HCT116 (cell line): ENCODE data around the gene PHKA2. TPM values are rescaled to one million over a fixed set of nuclear protein-coding genes. Genes with fewer than 3 reads are reported as not detected.
A peak's percentile ranks its signal among the peaks of the same experiment; 100 is the strongest.

ENCODE experiments used
- ATAC-seq: fragments of 200-7000 bp; cut with Tn5 transposase; 2 replicates; pipeline ENCODE4 v1.9.1; 2020; ENCODE audit warnings: mild to moderate bottlenecking, moderate library complexity
- BruUV-seq: library from RNA; stranded (reverse); fragments of 400-500 nt; replicated peaks from 2 replicates; lab custom pipeline; 2021; lab: Mats Ljungman, UMichigan
- CTCF ChIA-PET: fragments of 300-600 bp; sonication (Branson Sonifier 250); formaldehyde crosslinking; loops from one replicate; lab custom pipeline; 2021; ENCODE audit warnings: antibody characterized with exemption; lab: Charles Lee
- POLR2A ChIA-PET: fragments of 300-600, 350-600 bp; sonication (Branson Sonifier 250); formaldehyde crosslinking; loops from one replicate; lab custom pipeline; 2021; ENCODE audit warnings: antibody characterized with exemption; lab: Charles Lee
- RAD21 ChIA-PET, 2 experiments: fragments of 300-600 bp; sonication (Branson Sonifier 250); formaldehyde crosslinking; loops; one replicate each; lab custom pipeline; 2023; ENCODE audit warnings: low total read pairs in 2 of 2; ENCODE audit not compliant: uncharacterized antibody in 2 of 2, unreplicated experiment in 2 of 2, low non-redundant PET in 1 of 2; lab: Charles Lee
- DNase-seq: peaks from one replicate; pipeline ENCODE4 v3.0.0-alpha.2; 2010; ENCODE audit warnings: low read depth, low spot score
- H2AFZ ChIP-seq: fragments of 200-600 bp; shearing (Covaris generic), sonication (generic); 2 replicates; pipeline ENCODE4 v1.6.1; 2017; ENCODE audit warnings: low read depth, mixed run types, mixed read lengths, antibody characterized with exemption, low read length; ENCODE audit not compliant: poor library complexity, severe bottlenecking
- H3K27ac ChIP-seq: 2 replicates; pipeline ENCODE4 v1.5.1; 2012; ENCODE audit warnings: low read depth, low read length
- H3K27me3 ChIP-seq: fragments of 200-600 bp; sonication (generic); 2 replicates; pipeline ENCODE4 v1.6.1; 2016; ENCODE audit warnings: mixed run types, low read length, mixed read lengths; ENCODE audit not compliant: insufficient read depth
- H3K36me3 ChIP-seq, 2 experiments: fragments of 200-500 bp in 1 of 2; fragments of 200-600 bp in 1 of 2; sonication (Bioruptor generic) in 1 of 2; sonication (generic) in 1 of 2; 2 replicates each; pipeline versions ENCODE4 v1.5.1 to v1.6.1; 2014 to 2016; ENCODE audit warnings: low read length in 2 of 2, inconsistent platforms in 1 of 2, mixed read lengths in 1 of 2, mixed run types in 1 of 2; ENCODE audit not compliant: insufficient read depth in 2 of 2, control insufficient read depth in 1 of 2
- H3K4me1 ChIP-seq, 2 experiments: fragments of 200-600 bp in 1 of 2; sonication (generic) in 1 of 2; 2 replicates each; pipeline versions ENCODE4 v1.5.1 to v1.6.1; 2012 to 2017; ENCODE audit warnings: low read length in 2 of 2, inconsistent platforms in 1 of 2, mild to moderate bottlenecking in 1 of 2, mixed read lengths in 1 of 2, mixed run types in 1 of 2, moderate library complexity in 1 of 2; ENCODE audit not compliant: insufficient read depth in 2 of 2, control insufficient read depth in 1 of 2
- H3K4me2 ChIP-seq: fragments of 200-600 bp; sonication (generic); 2 replicates; pipeline ENCODE4 v1.6.1; 2017; ENCODE audit warnings: mixed run types, low read length, mixed read lengths
- H3K4me3 ChIP-seq, 2 experiments: fragments of 200-600 bp in 1 of 2; sonication (generic) in 1 of 2; replicated peaks in 1 of 2; 2 replicates each; pipeline ENCODE4 v1.5.1; 2011 to 2016; ENCODE audit warnings: low read length in 2 of 2, control low read depth in 1 of 2, low read depth in 1 of 2, mild to moderate bottlenecking in 1 of 2, mixed read lengths in 1 of 2, mixed run types in 1 of 2
- H3K79me2 ChIP-seq: fragments of 200-600 bp; sonication (generic); 2 replicates; pipeline ENCODE4 v1.6.1; 2017; ENCODE audit warnings: mild to moderate bottlenecking, mixed run types, low read length, moderate library complexity, mixed read lengths; ENCODE audit not compliant: insufficient read depth
- H3K9ac ChIP-seq: fragments of 200-600 bp; sonication (generic); 2 replicates; pipeline ENCODE4 v1.6.1; 2016; ENCODE audit warnings: low read length, mixed read lengths
- H3K9me2 ChIP-seq: fragments of 200-600 bp; sonication (generic), shearing (Covaris generic); 2 replicates; pipeline ENCODE4 v1.6.1; 2017; ENCODE audit warnings: mixed run types, mild to moderate bottlenecking, moderate library complexity; ENCODE audit not compliant: insufficient read depth
- H3K9me3 ChIP-seq, 2 experiments: fragments of 200-500 bp in 1 of 2; fragments of 200-600 bp in 1 of 2; sonication (Bioruptor generic) in 1 of 2; sonication (generic) in 1 of 2; 2 replicates each; pipeline ENCODE4 v1.6.1; 2014 to 2017; ENCODE audit warnings: low read length in 2 of 2, mixed read lengths in 2 of 2, inconsistent platforms in 1 of 2, low read depth in 1 of 2, mild to moderate bottlenecking in 1 of 2, mixed run types in 1 of 2, moderate library complexity in 1 of 2; ENCODE audit not compliant: control insufficient read depth in 1 of 2, insufficient read depth in 1 of 2
- H4K20me1 ChIP-seq: fragments of 200-600 bp; sonication (generic), shearing (Covaris generic); 2 replicates; pipeline ENCODE4 v1.6.1; 2017; ENCODE audit warnings: mixed run types, mild to moderate bottlenecking, moderate library complexity; ENCODE audit not compliant: insufficient read depth
- CBX3 ChIP-seq: IDR thresholded peaks from 2 replicates; pipeline ENCODE4 v1.6.1; 2012; ENCODE audit warnings: low read depth
- CEBPB ChIP-seq: IDR thresholded peaks from 2 replicates; pipeline ENCODE4 v1.6.1; 2012; ENCODE audit warnings: low read depth
- EGR1 ChIP-seq: IDR thresholded peaks from 2 replicates; pipeline ENCODE4 v1.6.1; 2012; ENCODE audit warnings: low read depth
- JUND ChIP-seq: IDR thresholded peaks from 2 replicates; pipeline ENCODE4 v1.6.1; 2012
- POLR2A ChIP-seq: IDR thresholded peaks from 2 replicates; pipeline ENCODE4 v1.7.0; 2011; ENCODE audit warnings: borderline replicate concordance; ENCODE audit not compliant: insufficient read depth, insufficient read length; ENCODE audit errors: extremely low read depth
- RAD21 ChIP-seq: IDR thresholded peaks from 2 replicates; pipeline ENCODE4 v1.6.1; 2012; ENCODE audit warnings: low read depth, mild to moderate bottlenecking
- SIN3A ChIP-seq: IDR thresholded peaks from 2 replicates; pipeline ENCODE4 v1.6.1; 2012; ENCODE audit warnings: low read depth
- ZNF274 ChIP-seq: fragments of 200-500 bp; sonication (Bioruptor generic); IDR thresholded peaks from 2 replicates; pipeline ENCODE4 v1.6.1; 2014; ENCODE audit warnings: mild to moderate bottlenecking, low read depth, low read length, inconsistent platforms
- intact Hi-C: fragments of 100-400 bp; cut with micrococcal nuclease; formaldehyde crosslinking; loops from 2 replicates; pipeline ENCODE4 v1.10.0; 2022
- total RNA-seq: library from RNA; stranded (reverse); gene quantifications from one replicate; pipeline ENCODE4 v1.2.1, GENCODE V29; 2021; ENCODE audit not compliant: unreplicated experiment
- TF ChIP-seq, protein P1 (sequence below): IDR thresholded peaks from 2 replicates; pipeline ENCODE4 v1.6.1; 2011; ENCODE audit warnings: mild to moderate bottlenecking, low read length, moderate library complexity; ENCODE audit not compliant: insufficient replicate concordance; ENCODE audit errors: extremely low read depth
- TF ChIP-seq, protein P2 (sequence below), 3 experiments: fragments of 200-600 bp in 1 of 3; sonication (generic) in 1 of 3; IDR thresholded peaks in 2 of 3; conservative IDR thresholded peaks in 1 of 3; 2 replicates each; pipeline ENCODE4 v1.5.1; 2012 to 2017; ENCODE audit warnings: low read depth in 2 of 3, low read length in 2 of 3, antibody characterized with exemption in 1 of 3, borderline replicate concordance in 1 of 3, control low read depth in 1 of 3, mild to moderate bottlenecking in 1 of 3, mixed read lengths in 1 of 3, mixed run types in 1 of 3, moderate library complexity in 1 of 3; ENCODE audit not compliant: insufficient read depth in 1 of 3

The PHKA2 gene
- total RNA-seq, 1 experiment from 2014 or later: 23.8 TPM

DNA sequence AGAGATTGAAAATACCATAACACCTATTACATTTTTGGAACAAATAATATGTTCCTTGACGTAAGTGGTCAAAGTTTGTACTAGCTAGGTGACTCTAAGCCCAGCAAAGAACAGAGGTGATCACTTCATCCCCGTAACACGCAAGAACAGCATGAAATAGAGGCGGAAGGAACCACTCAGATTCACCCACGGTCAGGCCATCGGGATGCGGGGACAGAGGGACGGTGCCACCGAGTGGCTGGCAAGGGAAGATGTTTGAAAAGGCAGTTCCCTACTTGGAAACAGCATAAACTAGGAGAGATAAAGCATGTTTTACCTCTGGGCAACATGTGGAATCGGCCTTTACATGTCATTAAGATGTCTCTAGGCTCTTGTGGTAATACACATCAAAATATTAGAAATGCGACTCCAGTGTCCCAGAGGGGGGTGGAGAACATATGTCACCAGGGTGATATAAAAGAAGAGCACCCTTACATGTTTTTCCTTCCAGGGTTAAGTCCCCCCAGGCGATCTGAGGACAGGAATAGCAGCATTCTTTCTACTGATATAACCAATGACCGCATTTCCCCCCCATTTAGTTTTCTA, 84.0 kb downstream of the PHKA2 start:
- Histone ChIP-seq H3K27ac (no peak overlapping the region), H3K4me1 (no peaks in the 10 kb centered on the region), H3K79me2 (no peaks in the 10 kb centered on the region), H4K20me1 (no peaks in the 10 kb centered on the region), H3K36me3 (no peaks in the 10 kb centered on the region), H2AFZ (no peak overlapping the region), H3K4me2 (no peak overlapping the region), H3K9me3 (no peaks in the 10 kb centered on the region), H3K27me3 (no peaks in the 10 kb centered on the region), H3K9me2 (no peaks in the 10 kb centered on the region), H3K4me3 (no peak overlapping the region), H3K9ac (no peak overlapping the region)
- no TSS peak for BruUV-seq
- CTCF ChIA-PET: no interaction called here
- no peak for DNase-seq
- peak; percentile 54; the same call in 1 of the 2 replicates for ATAC-seq
- TF ChIP-seq CBX3 (no peak), EGR1 (no peak), ZNF274 (no peak), POLR2A (no peak), RAD21 (peak; percentile 64), JUND (no peak), SIN3A (no peak), CEBPB (no peak)
- TF ChIP-seq, protein P1, sequence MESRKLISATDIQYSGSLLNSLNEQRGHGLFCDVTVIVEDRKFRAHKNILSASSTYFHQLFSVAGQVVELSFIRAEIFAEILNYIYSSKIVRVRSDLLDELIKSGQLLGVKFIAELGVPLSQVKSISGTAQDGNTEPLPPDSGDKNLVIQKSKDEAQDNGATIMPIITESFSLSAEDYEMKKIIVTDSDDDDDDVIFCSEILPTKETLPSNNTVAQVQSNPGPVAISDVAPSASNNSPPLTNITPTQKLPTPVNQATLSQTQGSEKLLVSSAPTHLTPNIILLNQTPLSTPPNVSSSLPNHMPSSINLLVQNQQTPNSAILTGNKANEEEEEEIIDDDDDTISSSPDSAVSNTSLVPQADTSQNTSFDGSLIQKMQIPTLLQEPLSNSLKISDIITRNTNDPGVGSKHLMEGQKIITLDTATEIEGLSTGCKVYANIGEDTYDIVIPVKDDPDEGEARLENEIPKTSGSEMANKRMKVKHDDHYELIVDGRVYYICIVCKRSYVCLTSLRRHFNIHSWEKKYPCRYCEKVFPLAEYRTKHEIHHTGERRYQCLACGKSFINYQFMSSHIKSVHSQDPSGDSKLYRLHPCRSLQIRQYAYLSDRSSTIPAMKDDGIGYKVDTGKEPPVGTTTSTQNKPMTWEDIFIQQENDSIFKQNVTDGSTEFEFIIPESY: no peak
- TF ChIP-seq, protein P2, sequence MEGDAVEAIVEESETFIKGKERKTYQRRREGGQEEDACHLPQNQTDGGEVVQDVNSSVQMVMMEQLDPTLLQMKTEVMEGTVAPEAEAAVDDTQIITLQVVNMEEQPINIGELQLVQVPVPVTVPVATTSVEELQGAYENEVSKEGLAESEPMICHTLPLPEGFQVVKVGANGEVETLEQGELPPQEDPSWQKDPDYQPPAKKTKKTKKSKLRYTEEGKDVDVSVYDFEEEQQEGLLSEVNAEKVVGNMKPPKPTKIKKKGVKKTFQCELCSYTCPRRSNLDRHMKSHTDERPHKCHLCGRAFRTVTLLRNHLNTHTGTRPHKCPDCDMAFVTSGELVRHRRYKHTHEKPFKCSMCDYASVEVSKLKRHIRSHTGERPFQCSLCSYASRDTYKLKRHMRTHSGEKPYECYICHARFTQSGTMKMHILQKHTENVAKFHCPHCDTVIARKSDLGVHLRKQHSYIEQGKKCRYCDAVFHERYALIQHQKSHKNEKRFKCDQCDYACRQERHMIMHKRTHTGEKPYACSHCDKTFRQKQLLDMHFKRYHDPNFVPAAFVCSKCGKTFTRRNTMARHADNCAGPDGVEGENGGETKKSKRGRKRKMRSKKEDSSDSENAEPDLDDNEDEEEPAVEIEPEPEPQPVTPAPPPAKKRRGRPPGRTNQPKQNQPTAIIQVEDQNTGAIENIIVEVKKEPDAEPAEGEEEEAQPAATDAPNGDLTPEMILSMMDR (IDR thresholded peaks at IDR 0.05 in 2 of 3, conservative IDR thresholded peaks at IDR 0.05 in 1 of 3; ENCODE audit: borderline replicate concordance in 1 of 3, insufficient read depth in 1 of 3, low read depth in 2 of 3, low read length in 2 of 3): peak; percentile 32 to 36 (median 33); a peak in 4 of 6 replicates
- intact Hi-C loops: loop anchor here (1.0 to 5.0 kb wide), 2 partner anchors 490 to 508 kb away; no protein-coding TSS in a partner anchor
- POLR2A ChIA-PET: no interaction called here
- RAD21 ChIA-PET: no interaction called here
